SU-DHL-6 (cell line): ENCODE results near the gene EXOC3.

Experiments used
- H2AFZ ChIP-seq: fragments of 200-600 bp; sonication (generic); 2 replicates; pipeline ENCODE4 v1.6.1; 2014; ENCODE audit warnings: low read depth, mild to moderate bottlenecking, moderate library complexity, mixed read lengths, antibody characterized with exemption, low read length; ENCODE audit not compliant: severe bottlenecking
- H3F3A ChIP-seq: fragments of 200-600 bp; shearing (Covaris generic); 2 replicates; pipeline ENCODE4 v1.6.0; 2016; ENCODE audit warnings: antibody characterized with exemption, mild to moderate bottlenecking; ENCODE audit not compliant: insufficient read depth
- H3K27ac ChIP-seq: fragments of 200-600 bp; sonication (generic); 2 replicates; pipeline ENCODE4 v1.5.1; 2016; ENCODE audit warnings: low read depth, mild to moderate bottlenecking, low read length, moderate library complexity, mixed read lengths
- H3K27me3 ChIP-seq: fragments of 200-600 bp; sonication (generic), shearing (Covaris generic); 2 replicates; pipeline ENCODE4 v1.6.0; 2014; ENCODE audit warnings: mild to moderate bottlenecking, low read length
- H3K36me3 ChIP-seq: fragments of 200-600 bp; sonication (generic); 2 replicates; pipeline ENCODE4 v1.6.1; 2014; ENCODE audit warnings: mild to moderate bottlenecking, low read length, mixed read lengths
- H3K4me2 ChIP-seq: fragments of 300-600, 200-600 bp; shearing (Covaris generic), sonication (generic); 2 replicates; pipeline ENCODE4 v1.6.0; 2014; ENCODE audit warnings: low read length, low read depth, mild to moderate bottlenecking; ENCODE audit not compliant: poor library complexity, severe bottlenecking
- H3K4me3 ChIP-seq: fragments of 200-600 bp; sonication (generic); 2 replicates; pipeline ENCODE4 v1.5.1; 2014; ENCODE audit warnings: antibody characterized with exemption, low read length, mild to moderate bottlenecking, mixed read lengths; ENCODE audit not compliant: insufficient read depth, poor library complexity, severe bottlenecking
- H3K79me2 ChIP-seq: fragments of 200-600 bp; sonication (generic); 2 replicates; pipeline ENCODE4 v1.6.1; 2014; ENCODE audit warnings: mild to moderate bottlenecking, low read length, moderate library complexity; ENCODE audit not compliant: insufficient read depth
- H3K9ac ChIP-seq: fragments of 200-600 bp; sonication (generic); 2 replicates; pipeline ENCODE4 v1.7.0; 2014; ENCODE audit warnings: mild to moderate bottlenecking, low read length
- H3K9me2 ChIP-seq: fragments of 200-600 bp; sonication (generic); replicated peaks from 2 replicates; pipeline ENCODE4 v1.6.1; 2014; ENCODE audit warnings: low read length; ENCODE audit not compliant: insufficient read depth
- H3K9me3 ChIP-seq: fragments of 200-600 bp; sonication (generic); 2 replicates; pipeline ENCODE4 v1.6.1; 2014; ENCODE audit warnings: low read length, mixed read lengths; ENCODE audit not compliant: insufficient read depth
- H4K20me1 ChIP-seq: fragments of 200-600 bp; sonication (generic); 2 replicates; pipeline ENCODE4 v1.6.1; 2014; ENCODE audit warnings: low read depth, mild to moderate bottlenecking, antibody characterized with exemption, low read length, moderate library complexity, mixed read lengths
- CTCF ChIP-seq: fragments of 200-600 bp; sonication (generic); IDR thresholded peaks from one replicate; pipeline ENCODE4 v1.5.1; 2017; ENCODE audit warnings: antibody characterized with exemption, mild to moderate bottlenecking, low read length, moderate library complexity; ENCODE audit not compliant: insufficient read depth, poor library complexity, severe bottlenecking
- EZH2phosphoT487 ChIP-seq: fragments of 200-600 bp; sonication (generic), shearing (Covaris generic); conservative IDR thresholded peaks from 2 replicates; pipeline ENCODE4 v1.6.1; 2018; ENCODE audit warnings: mild to moderate bottlenecking, antibody characterized with exemption, low read length, moderate library complexity, mixed read lengths

EXOC3 gene

GRCh38 chr5:429453-430188 is 13.4 kb upstream of the EXOC3 start:
- Histone ChIP-seq H4K20me1 (no peaks in the 10 kb centered on the region), H3K9me3 (no peaks in the 10 kb centered on the region), H3F3A (peaks cover 1% of the 10 kb centered on the region; the same call in 1 of the 2 replicates), H3K9me2 (no peaks in the 10 kb centered on the region), H3K4me2 (no peak overlapping the region), H2AFZ (no peak overlapping the region), H3K27ac (no peak overlapping the region), H3K27me3 (no peaks in the 10 kb centered on the region), H3K9ac (no peak overlapping the region), H3K4me3 (no peak overlapping the region), H3K36me3 (no peaks in the 10 kb centered on the region), H3K79me2 (no peaks in the 10 kb centered on the region)
- TF ChIP-seq EZH2phosphoT487 (no peak), CTCF (no peak)

GRCh38 chr5:430214-430925 is 12.6 kb upstream of the EXOC3 start:
- TF ChIP-seq CTCF (no peak), EZH2phosphoT487 (no peak)
- Histone ChIP-seq H2AFZ (no peak overlapping the region), H3K27ac (no peak overlapping the region), H3K4me2 (no peak overlapping the region), H3K79me2 (no peaks in the 10 kb centered on the region), H4K20me1 (no peaks in the 10 kb centered on the region), H3K9me3 (no peaks in the 10 kb centered on the region), H3K9ac (no peak overlapping the region), H3K27me3 (no peaks in the 10 kb centered on the region), H3K9me2 (no peaks in the 10 kb centered on the region), H3K36me3 (no peaks in the 10 kb centered on the region), H3K4me3 (no peak overlapping the region), H3F3A (no peaks in the 10 kb centered on the region)

- Histone ChIP-seq H3K27me3 (no peaks in the 10 kb centered on the region), H3F3A (no peaks in the 10 kb centered on the region)
These were observed 11.8 kb upstream of the EXOC3 start for GRCh38 chr5:431001-431710.

More at GRCh38 chr5:431001-431710, 11.8 kb upstream of the EXOC3 start:
- no peak overlapping the region for H3K4me2 ChIP-seq
- H4K20me1 ChIP-seq = no peaks in the 10 kb centered on the region
- H3K9me3 ChIP-seq = no peaks in the 10 kb centered on the region
- H3K79me2 ChIP-seq = no peaks in the 10 kb centered on the region
- TF ChIP-seq CTCF = peak; percentile 67
- TF ChIP-seq EZH2phosphoT487 = no peak
- H3K27ac ChIP-seq = no peak overlapping the region
- no peak overlapping the region for H3K9ac ChIP-seq
- no peak overlapping the region for H3K4me3 ChIP-seq
- H3K9me2 ChIP-seq = no peaks in the 10 kb centered on the region
- H2AFZ ChIP-seq = no peak overlapping the region
- no peaks in the 10 kb centered on the region for H3K36me3 ChIP-seq
